NT2/D1 (cell line): Measurements from ENCODE around the gene ARGLU1.

ENCODE experiments used
- DNase-seq: peaks from one replicate; pipeline ENCODE4 v3.0.0-alpha.2; 2011; ENCODE audit warnings: low read depth, low spot score
- H3K27me3 ChIP-seq: 2 replicates; pipeline ENCODE4 v1.6.0; 2011; ENCODE audit warnings: mild to moderate bottlenecking; ENCODE audit not compliant: insufficient read length, insufficient read depth
- H3K36me3 ChIP-seq: 2 replicates; pipeline ENCODE4 v1.6.1; 2011; ENCODE audit warnings: mild to moderate bottlenecking, low read length, mixed read lengths; ENCODE audit not compliant: insufficient read depth, insufficient read length
- H3K4me1 ChIP-seq: 2 replicates; pipeline ENCODE4 v1.5.1; 2011; ENCODE audit not compliant: insufficient read depth, insufficient read length
- H3K4me3 ChIP-seq: 2 replicates; pipeline ENCODE4 v1.5.1; 2011; ENCODE audit warnings: low read depth; ENCODE audit not compliant: insufficient read length
- H3K9ac ChIP-seq: 2 replicates; pipeline ENCODE4 v1.6.0; 2011; ENCODE audit warnings: low read depth; ENCODE audit not compliant: insufficient read length
- H3K9me3 ChIP-seq: 2 replicates; pipeline ENCODE4 v1.5.1; 2011; ENCODE audit warnings: mild to moderate bottlenecking, low read length; ENCODE audit not compliant: insufficient read depth
- SUZ12 ChIP-seq: IDR thresholded peaks from 2 replicates; pipeline ENCODE4 v1.6.1; 2011; ENCODE audit not compliant: insufficient read length, insufficient read depth; ENCODE audit errors: extremely low read depth
- YY1 ChIP-seq: IDR thresholded peaks from 2 replicates; pipeline ENCODE4 v1.6.1; 2011; ENCODE audit not compliant: insufficient read length, insufficient read depth
- ZNF274 ChIP-seq: IDR thresholded peaks from 2 replicates; pipeline ENCODE4 v1.6.1; 2011; ENCODE audit warnings: mild to moderate bottlenecking, low read depth, low read length

ARGLU1 gene

GRCh38 chr13:106532111-106532929 is 35.6 kb downstream of the ARGLU1 start:
- Histone ChIP-seq H3K9me3 (no peaks in the 10 kb centered on the region), H3K4me3 (peak overlapping the region; percentile 9), H3K4me1 (peaks cover 3% of the 10 kb centered on the region), H3K9ac (peak overlapping the region; percentile 32), H3K27me3 (no peaks in the 10 kb centered on the region), H3K36me3 (peaks cover 17% of the 10 kb centered on the region)
- no peak for DNase-seq
- TF ChIP-seq YY1, result no peak
- no peak for TF ChIP-seq ZNF274
- no peak for TF ChIP-seq SUZ12

GRCh38 chr13:106530980-106531481 is 36.9 kb downstream of the ARGLU1 start:
- TF ChIP-seq YY1, result no peak
- TF ChIP-seq ZNF274, result no peak
- no peak for TF ChIP-seq SUZ12
- no peaks in the 10 kb centered on the region for H3K9me3 ChIP-seq
- peaks cover 3% of the 10 kb centered on the region for H3K4me1 ChIP-seq
- no peaks in the 10 kb centered on the region for H3K27me3 ChIP-seq
- H3K9ac ChIP-seq, result no peak overlapping the region
- H3K36me3 ChIP-seq, result peaks cover 20% of the 10 kb centered on the region
- H3K4me3 ChIP-seq, result no peak overlapping the region
- DNase-seq, result no peak

DNA sequence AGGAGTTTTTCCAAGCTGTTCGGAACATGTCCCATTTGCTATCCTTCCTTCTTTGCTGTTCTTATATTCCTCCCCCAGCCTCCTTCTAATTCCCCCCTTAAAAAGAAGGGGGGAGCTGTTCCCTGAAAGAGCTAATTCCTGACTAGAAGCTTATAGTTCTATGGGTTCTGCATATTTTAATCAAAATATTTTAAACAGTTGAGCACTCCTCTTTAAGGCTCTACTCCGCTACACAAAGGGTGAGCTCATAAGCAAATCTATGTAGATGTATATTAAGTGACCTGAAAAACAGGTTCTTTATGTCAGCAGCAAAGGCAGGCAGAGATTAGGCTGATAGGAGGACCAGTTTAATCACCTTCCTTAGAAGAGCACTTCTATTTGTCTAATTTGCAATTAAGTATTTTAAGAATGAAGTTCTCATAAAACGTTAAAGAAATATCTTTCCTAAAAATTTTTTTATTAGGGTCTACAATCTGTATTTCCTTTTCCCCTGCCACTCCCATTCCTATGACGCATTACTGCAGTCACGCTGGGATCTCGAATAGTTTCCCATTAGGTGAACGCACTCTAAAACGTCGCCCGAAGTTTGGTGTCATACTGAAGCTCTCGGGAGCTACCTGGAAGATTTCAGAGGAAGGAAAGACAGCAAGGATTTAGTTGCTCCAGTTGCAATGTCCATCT is 37.6 kb downstream of the ARGLU1 start:
- Histone ChIP-seq H3K36me3 (peaks cover 22% of the 10 kb centered on the region), H3K27me3 (no peaks in the 10 kb centered on the region), H3K4me1 (peaks cover 3% of the 10 kb centered on the region), H3K9me3 (no peaks in the 10 kb centered on the region), H3K9ac (no peak overlapping the region), H3K4me3 (no peak overlapping the region)
- DNase-seq, result no peak
- TF ChIP-seq YY1, result no peak
- TF ChIP-seq SUZ12, result no peak

- TF ChIP-seq YY1 (no peak), ZNF274 (no peak), SUZ12 (no peak)
- no peak for DNase-seq
- no peaks in the 10 kb centered on the region for H3K9me3 ChIP-seq
- no peak overlapping the region for H3K9ac ChIP-seq
- no peaks in the 10 kb centered on the region for H3K27me3 ChIP-seq
- H3K4me1 ChIP-seq, result peaks cover 3% of the 10 kb centered on the region
- no peak overlapping the region for H3K4me3 ChIP-seq
- peaks cover 25% of the 10 kb centered on the region for H3K36me3 ChIP-seq
These were observed 38.3 kb downstream of the ARGLU1 start for GRCh38 chr13:106529415-106530170.

GRCh38 chr13:106528718-106529414 is 39.1 kb downstream of the ARGLU1 start:
- no peak overlapping the region for H3K9ac ChIP-seq
- H3K4me1 ChIP-seq, result peaks cover 3% of the 10 kb centered on the region
- H3K4me3 ChIP-seq, result no peak overlapping the region
- H3K9me3 ChIP-seq, result no peaks in the 10 kb centered on the region
- H3K27me3 ChIP-seq, result no peaks in the 10 kb centered on the region
- no peak for DNase-seq
- peaks cover 25% of the 10 kb centered on the region for H3K36me3 ChIP-seq
- no peak for TF ChIP-seq SUZ12
- TF ChIP-seq ZNF274, result no peak
- TF ChIP-seq YY1, result no peak

DNA sequence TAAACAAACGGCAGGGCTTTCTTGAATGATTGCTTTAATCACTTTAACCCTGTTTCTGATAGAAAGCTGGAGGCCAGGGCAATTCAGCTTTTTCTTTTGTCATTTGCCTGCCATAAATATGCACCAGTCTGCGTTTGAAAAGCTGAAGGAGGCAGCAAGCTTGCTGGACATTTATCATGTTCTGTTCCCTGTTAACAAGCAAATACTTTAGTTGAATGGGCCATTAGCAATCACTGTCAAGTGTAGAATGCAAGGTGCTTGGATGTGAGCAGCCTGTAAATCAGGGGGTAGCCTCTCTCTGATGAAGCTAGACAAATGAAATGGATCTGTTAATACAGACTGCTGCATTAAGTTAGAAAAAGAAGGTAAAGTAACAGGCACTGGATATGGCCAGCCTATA is 40.1 kb downstream of the ARGLU1 start:
- DNase-seq, result no peak
- no peak overlapping the region for H3K4me3 ChIP-seq
- H3K36me3 ChIP-seq, result peaks cover 23% of the 10 kb centered on the region
- no peaks in the 10 kb centered on the region for H3K9me3 ChIP-seq
- peaks cover 3% of the 10 kb centered on the region for H3K4me1 ChIP-seq
- H3K27me3 ChIP-seq, result no peaks in the 10 kb centered on the region
- H3K9ac ChIP-seq, result no peak overlapping the region
- TF ChIP-seq YY1 (no peak), ZNF274 (no peak), SUZ12 (no peak)
